Thoracic aorta (tissue), 2 donors: ENCODE results near the gene MRPL14. TPM values are rescaled to one million over a fixed set of nuclear protein-coding genes. Genes with fewer than 3 reads are reported as not detected.

Experiments
- ATAC-seq: fragments of 150-250 bp; one replicate; pipeline ENCODE4 v1.8.0; 2017; ENCODE audit warnings: low read depth; ENCODE audit not compliant: insufficient number of reproducible peaks, low FRiP score
- DNase-seq: peaks from one replicate; pipeline ENCODE4 v3.0.0-alpha.2; 2020; ENCODE audit warnings: low spot score
- H3K27ac ChIP-seq, 2 donors: fragments of 200-600 bp; sonication (generic); 1 replicate in 1 of 2; 2 replicates in 1 of 2; pipeline ENCODE4 v1.5.1; 2016; ENCODE audit warnings: mild to moderate bottlenecking in 2 of 2, moderate library complexity in 2 of 2
- H3K27me3 ChIP-seq: fragments of 200-600 bp; sonication (generic); replicated peaks from 2 replicates; pipeline ENCODE4 v1.6.0; 2016; ENCODE audit warnings: mild to moderate bottlenecking; ENCODE audit not compliant: insufficient read depth
- H3K36me3 ChIP-seq: fragments of 200-600 bp; sonication (generic); one replicate; pipeline ENCODE4 v1.5.1; 2016
- H3K4me1 ChIP-seq, 2 donors: fragments of 200-600 bp; sonication (generic); 1 replicate in 1 of 2; 2 replicates in 1 of 2; pipeline versions ENCODE4 v1.5.1 to v1.6.0; 2016; ENCODE audit warnings: low read depth in 2 of 2, mild to moderate bottlenecking in 1 of 2; ENCODE audit not compliant: control insufficient read depth in 1 of 2
- H3K4me3 ChIP-seq: fragments of 200-600 bp; sonication (generic); 2 replicates; pipeline ENCODE4 v1.5.1; 2016; ENCODE audit warnings: mild to moderate bottlenecking
- H3K9me3 ChIP-seq: fragments of 200-600 bp; sonication (generic); 2 replicates; pipeline ENCODE4 v1.5.1; 2016
- CTCF ChIP-seq: fragments of 200-600 bp; sonication (generic); IDR thresholded peaks from one replicate; pipeline ENCODE4 v1.5.1; 2019; ENCODE audit warnings: antibody characterized with exemption
- total RNA-seq, 2 donors: library from RNA; depleted of rRNA; stranded (reverse); fragments of >200 nt; gene quantifications; one replicate each; pipeline versions ENCODE4 v1.1.0 to v1.2.3, GENCODE V29; 2016

Gene MRPL14
- total RNA-seq, 2 donors from 2014 or later = 31.0 to 32.4 TPM

GRCh38 chr6:44162876-44163625 is 35.8 kb upstream of the MRPL14 start:
- Histone ChIP-seq H3K27me3 (no peaks in the 10 kb centered on the region), H3K4me3 (no peak overlapping the region), H3K36me3 (no peaks in the 10 kb centered on the region), H3K4me1 (no peaks in the 10 kb centered on the region), H3K9me3 (no peaks in the 10 kb centered on the region), H3K27ac (no peak overlapping the region)
- no peak for TF ChIP-seq CTCF
- ATAC-seq (no peak), DNase-seq (no peak)

GRCh38 chr6:44161997-44162338 is 34.7 kb upstream of the MRPL14 start:
- Histone ChIP-seq H3K27ac (no peak overlapping the region), H3K27me3 (no peaks in the 10 kb centered on the region), H3K4me1 (no peaks in the 10 kb centered on the region), H3K9me3 (no peaks in the 10 kb centered on the region), H3K4me3 (no peak overlapping the region), H3K36me3 (no peaks in the 10 kb centered on the region)
- no peak for ATAC-seq
- no peak for TF ChIP-seq CTCF
- DNase-seq = no peak

- Histone ChIP-seq H3K4me1 (no peaks in the 10 kb centered on the region), H3K27ac (no peak within 1 kb of the TSS), H3K36me3 (no peaks in the 10 kb centered on the region), H3K27me3 (no peaks in the 10 kb centered on the region), H3K4me3 (no peak within 1 kb of the TSS), H3K9me3 (no peaks in the 10 kb centered on the region)
- TF ChIP-seq CTCF = no peak
- no peak for ATAC-seq
- DNase-seq = no peak
Measured at GRCh38 chr6:44158770-44159228, 31.5 kb upstream of the MRPL14 start, which contains the start of gene CAPN11. TSS of gene CAPN11 (plus strand) at chr6:44158820. CDS start at chr6:44158849, 29 bp downstream.

GRCh38 chr6:44157152-44157521 is 29.9 kb upstream of the MRPL14 start:
- ATAC-seq = no peak
- Histone ChIP-seq H3K27me3 (no peaks in the 10 kb centered on the region), H3K4me3 (no peak overlapping the region), H3K4me1 (no peaks in the 10 kb centered on the region), H3K9me3 (no peaks in the 10 kb centered on the region), H3K36me3 (no peaks in the 10 kb centered on the region), H3K27ac (no peak overlapping the region)
- DNase-seq = no peak
- no peak for TF ChIP-seq CTCF

- no peaks in the 10 kb centered on the region for H3K27me3 ChIP-seq
- ATAC-seq = no peak
- H3K4me3 ChIP-seq = no peak overlapping the region
- no peaks in the 10 kb centered on the region for H3K9me3 ChIP-seq
- DNase-seq = no peak
- TF ChIP-seq CTCF = no peak
- peaks cover 0 to 1% of the 10 kb centered on the region in 2 donors for H3K4me1 ChIP-seq
- H3K36me3 ChIP-seq = no peaks in the 10 kb centered on the region
- H3K27ac ChIP-seq = no peak overlapping the region
Measured at GRCh38 chr6:44156494-44157151, 29.4 kb upstream of the MRPL14 start.
